PC-3 (cell line): ENCODE data around the gene CYTH1. TPM values are rescaled to one million over a fixed set of nuclear protein-coding genes. Genes with fewer than 3 reads are reported as not detected.

Source experiments
- ATAC-seq: fragments of 200-7000 bp; cut with Tn5 transposase; 2 replicates; pipeline ENCODE4 v1.9.1; 2020; ENCODE audit warnings: mild to moderate bottlenecking, moderate library complexity
- BruUV-seq: library from RNA; stranded (reverse); fragments of 400-500 nt; replicated peaks from 2 replicates; lab custom pipeline; 2021; lab: Mats Ljungman, UMichigan
- CTCF ChIA-PET: fragments of 300-600 bp; sonication (Branson Sonifier 250); formaldehyde crosslinking; loops from one replicate; lab custom pipeline; 2022; ENCODE audit warnings: antibody characterized with exemption; lab: Charles Lee
- POLR2A ChIA-PET: fragments of 300-600 bp; sonication (Branson Sonifier 250); formaldehyde crosslinking; loops from one replicate; lab custom pipeline; 2022; ENCODE audit warnings: antibody characterized with exemption; ENCODE audit not compliant: unreplicated experiment; lab: Charles Lee
- DNase-seq: peaks from one replicate; pipeline ENCODE4 v3.0.0-alpha.2; 2015
- H2AFZ ChIP-seq: fragments of 300-600 bp; sonication (generic); 2 replicates; pipeline ENCODE4 v1.6.0; 2016; ENCODE audit warnings: antibody characterized with exemption, low read length
- H3F3A ChIP-seq: fragments of 300-600 bp; sonication (generic); one replicate; pipeline ENCODE4 v1.6.0; 2017; ENCODE audit warnings: antibody characterized with exemption, low read length, control low read depth, mild to moderate bottlenecking; ENCODE audit not compliant: unreplicated experiment
- H3K27ac ChIP-seq: fragments of 300-600 bp; sonication (generic); 2 replicates; pipeline ENCODE4 v1.5.1; 2016; ENCODE audit warnings: mild to moderate bottlenecking, low read length
- H3K27me3 ChIP-seq: fragments of 300-600 bp; sonication (generic); 2 replicates; pipeline ENCODE4 v1.6.1; 2016; ENCODE audit warnings: low read length, mixed read lengths
- H3K36me3 ChIP-seq: fragments of 300-600 bp; sonication (generic); 2 replicates; pipeline ENCODE4 v1.6.1; 2016; ENCODE audit warnings: low read depth, mixed run types, low read length, mixed read lengths
- H3K4me1 ChIP-seq: fragments of 300-600 bp; sonication (generic); 2 replicates; pipeline ENCODE4 v1.5.1; 2016; ENCODE audit warnings: low read length; ENCODE audit not compliant: insufficient read depth
- H3K4me2 ChIP-seq: fragments of 300-600 bp; sonication (generic); 2 replicates; pipeline ENCODE4 v1.6.0; 2016; ENCODE audit warnings: low read length
- H3K4me3 ChIP-seq: fragments of 300-600 bp; sonication (generic); 2 replicates; pipeline ENCODE4 v1.5.1; 2016; ENCODE audit warnings: mild to moderate bottlenecking, low read length, mixed read lengths
- H3K79me2 ChIP-seq: fragments of 300-600 bp; sonication (generic); 2 replicates; pipeline ENCODE4 v1.6.1; 2017; ENCODE audit warnings: low read length, mixed read lengths
- H3K9ac ChIP-seq: fragments of 300-600 bp; sonication (generic); 2 replicates; pipeline ENCODE4 v1.6.0; 2016; ENCODE audit warnings: mild to moderate bottlenecking, low read length
- H3K9me2 ChIP-seq: fragments of 300-600 bp; sonication (generic); replicated peaks from 2 replicates; pipeline ENCODE4 v1.6.1; 2016; ENCODE audit warnings: mixed run types, low read length, mixed read lengths
- H3K9me3 ChIP-seq: fragments of 300-600 bp; sonication (generic); 2 replicates; pipeline ENCODE4 v1.6.1; 2016; ENCODE audit warnings: low read length, mixed read lengths
- H4K20me1 ChIP-seq: fragments of 300-600 bp; sonication (generic); 2 replicates; pipeline ENCODE4 v1.6.1; 2016; ENCODE audit warnings: low read length, mixed read lengths
- EZH2 ChIP-seq: fragments of 300-600 bp; sonication (generic); IDR thresholded peaks from one replicate; pipeline ENCODE4 v1.6.1; 2017; ENCODE audit warnings: antibody characterized with exemption, mild to moderate bottlenecking, low read length; ENCODE audit not compliant: unreplicated experiment
- EZH2phosphoT487 ChIP-seq: fragments of 300-600 bp; sonication (generic); IDR thresholded peaks from 2 replicates; pipeline ENCODE4 v1.6.1; 2018; ENCODE audit warnings: mild to moderate bottlenecking, antibody characterized with exemption, low read length, borderline replicate concordance
- intact Hi-C: fragments of 100-400 bp; cut with micrococcal nuclease; formaldehyde crosslinking; loops from 2 replicates; pipeline ENCODE4 v1.9.0; 2023
- total RNA-seq: library from RNA; depleted of rRNA; stranded (reverse); fragments of >200 nt; gene quantifications from 2 replicates; pipeline ENCODE4 v1.2.3, GENCODE V29; 2014
- TF ChIP-seq, protein P1 (sequence below): fragments of 300-600 bp; sonication (generic); conservative IDR thresholded peaks from 2 replicates; pipeline ENCODE4 v1.5.1; 2017; ENCODE audit warnings: antibody characterized with exemption, low read depth, mild to moderate bottlenecking, low read length

Gene CYTH1
- total RNA-seq, 1 experiment from 2014 or later, result 29.7 TPM

DNA sequence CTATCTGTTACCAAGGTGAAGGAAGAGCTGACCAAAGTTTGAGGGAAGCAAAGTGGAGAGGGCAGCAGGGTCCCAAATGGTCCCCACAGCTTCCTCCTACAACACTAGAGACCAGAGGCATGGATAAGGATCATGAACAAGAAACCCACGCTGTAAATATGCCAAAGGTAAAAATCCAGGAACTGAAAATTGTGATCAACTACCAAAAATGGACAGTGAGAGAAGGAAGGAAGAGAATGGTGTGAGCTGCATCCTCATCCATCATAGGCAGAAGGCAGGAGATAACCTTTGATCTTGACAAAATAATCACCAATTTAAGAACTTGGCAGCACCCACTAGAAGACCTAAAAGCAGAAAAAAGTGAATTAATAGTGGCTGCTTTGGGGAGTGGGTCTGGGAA, 66.2 kb downstream of the CYTH1 start:
- no peaks in the 10 kb centered on the region for H3F3A ChIP-seq
- no peak overlapping the region for H2AFZ ChIP-seq
- no peak overlapping the region for H3K4me3 ChIP-seq
- no peak overlapping the region for H3K4me2 ChIP-seq
- no peaks in the 10 kb centered on the region for H3K27me3 ChIP-seq
- intact Hi-C loops, result no loop called here
- no peaks in the 10 kb centered on the region for H3K9me3 ChIP-seq
- BruUV-seq, result no TSS peak
- no peak for TF ChIP-seq EZH2
- no peak for TF ChIP-seq EZH2phosphoT487
- TF ChIP-seq, protein P1, sequence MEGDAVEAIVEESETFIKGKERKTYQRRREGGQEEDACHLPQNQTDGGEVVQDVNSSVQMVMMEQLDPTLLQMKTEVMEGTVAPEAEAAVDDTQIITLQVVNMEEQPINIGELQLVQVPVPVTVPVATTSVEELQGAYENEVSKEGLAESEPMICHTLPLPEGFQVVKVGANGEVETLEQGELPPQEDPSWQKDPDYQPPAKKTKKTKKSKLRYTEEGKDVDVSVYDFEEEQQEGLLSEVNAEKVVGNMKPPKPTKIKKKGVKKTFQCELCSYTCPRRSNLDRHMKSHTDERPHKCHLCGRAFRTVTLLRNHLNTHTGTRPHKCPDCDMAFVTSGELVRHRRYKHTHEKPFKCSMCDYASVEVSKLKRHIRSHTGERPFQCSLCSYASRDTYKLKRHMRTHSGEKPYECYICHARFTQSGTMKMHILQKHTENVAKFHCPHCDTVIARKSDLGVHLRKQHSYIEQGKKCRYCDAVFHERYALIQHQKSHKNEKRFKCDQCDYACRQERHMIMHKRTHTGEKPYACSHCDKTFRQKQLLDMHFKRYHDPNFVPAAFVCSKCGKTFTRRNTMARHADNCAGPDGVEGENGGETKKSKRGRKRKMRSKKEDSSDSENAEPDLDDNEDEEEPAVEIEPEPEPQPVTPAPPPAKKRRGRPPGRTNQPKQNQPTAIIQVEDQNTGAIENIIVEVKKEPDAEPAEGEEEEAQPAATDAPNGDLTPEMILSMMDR, result no peak
- H3K9ac ChIP-seq, result no peak overlapping the region
- DNase-seq (no peak), ATAC-seq (no peak)
- no peak overlapping the region for H3K27ac ChIP-seq
- H3K4me1 ChIP-seq, result peaks cover 28% of the 10 kb centered on the region
- H3K79me2 ChIP-seq, result peaks cover 65% of the 10 kb centered on the region
- POLR2A ChIA-PET, result no interaction called here
- CTCF ChIA-PET, result no interaction called here
- H3K36me3 ChIP-seq, result no peaks in the 10 kb centered on the region
- H4K20me1 ChIP-seq, result no peaks in the 10 kb centered on the region
- no peaks in the 10 kb centered on the region for H3K9me2 ChIP-seq

DNA sequence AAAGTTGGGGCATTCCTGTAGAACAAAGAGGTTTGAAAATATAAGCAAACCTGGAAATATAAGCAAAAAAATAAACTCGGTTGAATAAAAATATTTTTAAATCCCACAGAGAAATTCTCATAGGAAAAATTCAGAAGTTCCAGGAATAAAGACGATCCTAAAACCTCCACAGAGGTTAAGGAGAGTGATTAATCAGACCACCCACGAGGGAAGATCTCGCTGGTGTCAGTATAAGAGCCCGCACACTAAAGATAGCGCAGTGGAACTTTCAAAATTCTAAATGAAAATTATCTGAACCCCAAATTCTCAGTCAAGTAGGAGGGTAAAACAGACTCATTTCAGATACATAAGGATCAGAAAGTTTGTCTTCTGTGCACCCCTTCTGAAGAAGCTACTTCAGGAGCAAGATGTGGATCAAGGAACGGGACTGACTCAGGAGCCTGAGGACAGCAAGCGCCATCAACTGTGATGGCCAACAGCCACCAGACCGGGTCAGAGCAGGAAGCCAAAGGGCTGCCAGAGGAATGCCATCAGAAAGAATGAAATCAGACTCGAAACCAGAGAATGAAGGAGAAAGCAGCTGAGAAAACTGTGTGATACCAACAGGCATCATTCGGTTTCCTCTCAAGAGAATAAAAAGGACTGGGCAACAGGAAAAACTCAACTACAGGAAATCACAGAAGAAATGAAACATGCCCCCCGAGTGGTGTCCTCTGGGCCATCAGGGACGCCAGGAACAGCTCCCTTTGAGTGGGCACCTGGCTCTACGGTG, 66.9 kb downstream of the CYTH1 start:
- H3K27ac ChIP-seq, result no peak overlapping the region
- no peaks in the 10 kb centered on the region for H3K27me3 ChIP-seq
- no peak overlapping the region for H3K4me3 ChIP-seq
- intact Hi-C loops, result no loop called here
- ChIA-PET POLR2A (interaction anchor here (0.6 kb wide), 1 partner anchor 87 kb away, joined by 4 read pairs; no protein-coding TSS in a partner anchor), CTCF (no interaction called here)
- H3K9ac ChIP-seq, result no peak overlapping the region
- TF ChIP-seq, protein P1, result no peak
- TF ChIP-seq EZH2, result no peak
- TF ChIP-seq EZH2phosphoT487, result no peak
- BruUV-seq, result no TSS peak
- H3K4me2 ChIP-seq, result no peak overlapping the region
- no peak for ATAC-seq
- peaks cover 65% of the 10 kb centered on the region for H3K79me2 ChIP-seq
- no peak overlapping the region for H2AFZ ChIP-seq
- peaks cover 28% of the 10 kb centered on the region for H3K4me1 ChIP-seq
- no peak for DNase-seq
- no peaks in the 10 kb centered on the region for H3K9me2 ChIP-seq
- H4K20me1 ChIP-seq, result no peaks in the 10 kb centered on the region
- H3K9me3 ChIP-seq, result no peaks in the 10 kb centered on the region
- H3F3A ChIP-seq, result no peaks in the 10 kb centered on the region
- H3K36me3 ChIP-seq, result no peaks in the 10 kb centered on the region

DNA sequence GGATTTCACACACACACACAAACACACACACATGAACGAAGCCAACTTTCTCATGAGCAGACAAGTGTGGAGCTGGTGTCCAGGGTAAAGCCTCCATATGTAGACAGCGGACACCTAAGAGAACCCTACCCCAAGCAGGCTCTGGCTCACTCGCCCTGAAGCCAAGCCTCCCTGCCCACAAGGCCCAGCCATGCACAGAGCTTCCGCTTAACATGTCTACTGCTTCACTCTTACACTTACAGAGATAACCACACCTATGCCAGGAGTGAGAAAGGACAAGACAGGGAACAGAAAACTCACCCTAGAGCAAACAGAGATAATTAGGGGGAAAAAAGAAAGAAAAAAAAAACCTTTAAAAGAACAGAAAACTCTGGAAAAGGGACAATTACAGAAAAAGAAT, 67.5 kb downstream of the CYTH1 start:
- H3K9me2 ChIP-seq, result no peaks in the 10 kb centered on the region
- H2AFZ ChIP-seq, result no peak overlapping the region
- H3K4me2 ChIP-seq, result no peak overlapping the region
- ATAC-seq (no peak), DNase-seq (no peak)
- H3K4me1 ChIP-seq, result peaks cover 28% of the 10 kb centered on the region
- no peak overlapping the region for H3K27ac ChIP-seq
- ChIA-PET CTCF (no interaction called here), POLR2A (no interaction called here)
- H3K27me3 ChIP-seq, result no peaks in the 10 kb centered on the region
- H3K9me3 ChIP-seq, result no peaks in the 10 kb centered on the region
- no peaks in the 10 kb centered on the region for H3K36me3 ChIP-seq
- intact Hi-C loops, result no loop called here
- TF ChIP-seq EZH2 (no peak), EZH2phosphoT487 (no peak)
- TF ChIP-seq, protein P1, result no peak
- no peaks in the 10 kb centered on the region for H3F3A ChIP-seq
- no TSS peak for BruUV-seq
- H3K4me3 ChIP-seq, result no peak overlapping the region
- peaks cover 61% of the 10 kb centered on the region for H3K79me2 ChIP-seq
- no peaks in the 10 kb centered on the region for H4K20me1 ChIP-seq
- H3K9ac ChIP-seq, result no peak overlapping the region
